Lower leg skin (tissue), 3 donors: ENCODE data around the gene CBX2.

ENCODE experiments used
- POLR2A ChIP-seq, 2 donors: fragments of 450-650 bp; IDR thresholded peaks; one replicate each; pipeline ENCODE4 v1.6.1; 2016 to 2017; ENCODE audit warnings: antibody characterized with exemption in 2 of 2, mild to moderate bottlenecking in 1 of 2, moderate library complexity in 1 of 2
- TF ChIP-seq, protein P1 (sequence below), 3 donors: fragments of 450-650 bp; IDR thresholded peaks; one replicate each; pipeline ENCODE4 v1.5.1; 2016; ENCODE audit warnings: antibody characterized with exemption in 3 of 3, mild to moderate bottlenecking in 3 of 3, moderate library complexity in 2 of 3

DNA sequence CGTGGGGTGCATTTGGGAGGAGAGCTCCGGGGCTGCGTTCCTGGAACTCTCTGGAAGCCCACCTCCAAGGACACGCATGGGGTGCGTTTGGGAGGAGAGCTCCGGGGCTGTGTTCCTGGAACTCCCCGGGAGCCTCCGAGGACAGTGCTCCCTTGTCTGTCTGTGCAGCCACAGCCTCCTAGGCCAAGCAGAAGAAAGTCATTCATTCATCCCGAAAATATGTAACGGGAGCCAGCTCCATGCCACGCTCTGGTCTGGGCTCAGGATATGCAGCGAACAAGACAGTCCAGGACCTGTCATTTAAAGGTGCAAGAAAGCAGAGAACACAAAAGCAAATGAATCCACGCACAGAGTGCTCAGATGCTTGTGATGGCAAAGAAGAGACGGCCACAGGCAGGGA lies 39.3 kb upstream of the CBX2 start:
- TF ChIP-seq, protein P1, sequence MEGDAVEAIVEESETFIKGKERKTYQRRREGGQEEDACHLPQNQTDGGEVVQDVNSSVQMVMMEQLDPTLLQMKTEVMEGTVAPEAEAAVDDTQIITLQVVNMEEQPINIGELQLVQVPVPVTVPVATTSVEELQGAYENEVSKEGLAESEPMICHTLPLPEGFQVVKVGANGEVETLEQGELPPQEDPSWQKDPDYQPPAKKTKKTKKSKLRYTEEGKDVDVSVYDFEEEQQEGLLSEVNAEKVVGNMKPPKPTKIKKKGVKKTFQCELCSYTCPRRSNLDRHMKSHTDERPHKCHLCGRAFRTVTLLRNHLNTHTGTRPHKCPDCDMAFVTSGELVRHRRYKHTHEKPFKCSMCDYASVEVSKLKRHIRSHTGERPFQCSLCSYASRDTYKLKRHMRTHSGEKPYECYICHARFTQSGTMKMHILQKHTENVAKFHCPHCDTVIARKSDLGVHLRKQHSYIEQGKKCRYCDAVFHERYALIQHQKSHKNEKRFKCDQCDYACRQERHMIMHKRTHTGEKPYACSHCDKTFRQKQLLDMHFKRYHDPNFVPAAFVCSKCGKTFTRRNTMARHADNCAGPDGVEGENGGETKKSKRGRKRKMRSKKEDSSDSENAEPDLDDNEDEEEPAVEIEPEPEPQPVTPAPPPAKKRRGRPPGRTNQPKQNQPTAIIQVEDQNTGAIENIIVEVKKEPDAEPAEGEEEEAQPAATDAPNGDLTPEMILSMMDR (IDR thresholded peaks at IDR 0.05): no peak
- TF ChIP-seq POLR2A (IDR thresholded peaks at IDR 0.05): no peak
